Esophagus (tissue), 2 donors: Measurements from ENCODE around the gene OR56A4. TPM values are rescaled to one million over a fixed set of nuclear protein-coding genes. Genes with fewer than 3 reads are reported as not detected.

ENCODE experiments used
- H3K27ac ChIP-seq, 2 donors: one replicate each; pipeline ENCODE4 v1.5.1; 2013; ENCODE audit warnings: low read depth in 2 of 2, mild to moderate bottlenecking in 2 of 2, inconsistent platforms in 1 of 2, low read length in 1 of 2, moderate library complexity in 1 of 2
- H3K27me3 ChIP-seq, 2 donors: one replicate each; pipeline ENCODE4 v1.6.1; 2013; ENCODE audit warnings: low read length in 2 of 2, control low read depth in 1 of 2, mild to moderate bottlenecking in 1 of 2; ENCODE audit not compliant: insufficient read depth in 2 of 2, control insufficient read depth in 1 of 2
- H3K36me3 ChIP-seq, 2 donors: one replicate each; pipeline ENCODE4 v1.6.1; 2013; ENCODE audit warnings: low read length in 1 of 2; ENCODE audit not compliant: control insufficient read depth in 2 of 2, insufficient read depth in 2 of 2
- H3K4me1 ChIP-seq, 2 donors: one replicate each; pipeline ENCODE4 v1.6.1; 2013; ENCODE audit warnings: low read length in 1 of 2; ENCODE audit not compliant: control insufficient read depth in 2 of 2, insufficient read depth in 2 of 2
- H3K4me3 ChIP-seq, 2 donors: one replicate each; pipeline ENCODE4 v1.5.1; 2013; ENCODE audit warnings: low read length in 2 of 2, mild to moderate bottlenecking in 2 of 2, low read depth in 1 of 2, moderate library complexity in 1 of 2
- H3K9me3 ChIP-seq, 2 donors: one replicate each; pipeline ENCODE4 v1.6.1; 2013; ENCODE audit warnings: mild to moderate bottlenecking in 2 of 2, low read depth in 1 of 2, low read length in 1 of 2, moderate library complexity in 1 of 2; ENCODE audit not compliant: control insufficient read depth in 2 of 2, insufficient read depth in 1 of 2
- WGBS, 2 donors: extraction: QIAGEN DNeasy Blood & Tissue Kit; methylation state at CpG; one replicate each; pipeline ENCODE4 v1.1.7; 2013; 5-methylcytosine and 5-hydroxymethylcytosine counted together
- polyA plus RNA-seq, 2 donors: library from polyadenylated mRNA; stranded (reverse); fragments of 200-250 nt; gene quantifications; one replicate each; pipeline ENCODE4 v1.2.3, GENCODE V29; 2013
- donor health status: healthy with polysubstance abuse.
- donor health status: Bipolar disorder and iron deficiency.

Gene OR56A4
- polyA plus RNA-seq, 2 donors, result not detected

- Histone ChIP-seq H3K9me3 (peaks cover 0 to 3% of the 10 kb centered on the region in 2 donors), H3K4me1 (no peaks in the 10 kb centered on the region), H3K36me3 (no peaks in the 10 kb centered on the region)
Observed at GRCh38 chr11:6006395-6006794, 351 bp downstream of the OR56A4 start.

GRCh38 chr11:6002202-6002699 lies 4.5 kb downstream of the OR56A4 start:
- H3K9me3 ChIP-seq, result peaks cover 0 to 3% of the 10 kb centered on the region in 2 donors
- no peaks in the 10 kb centered on the region for H3K4me1 ChIP-seq
- no peaks in the 10 kb centered on the region for H3K27me3 ChIP-seq
- H3K4me3 ChIP-seq, result no peak overlapping the region
- H3K36me3 ChIP-seq, result no peaks in the 10 kb centered on the region
- H3K27ac ChIP-seq, result no peak overlapping the region
- WGBS, 2 donors, result 69 to 71% methylated on average over 7 of the region's 7 CpGs

More at GRCh38 chr11:6006395-6006794, 351 bp downstream of the OR56A4 start:
- no peaks in the 10 kb centered on the region for H3K27me3 ChIP-seq
- H3K27ac ChIP-seq, result no peak overlapping the region
- H3K4me3 ChIP-seq, result no peak overlapping the region

DNA sequence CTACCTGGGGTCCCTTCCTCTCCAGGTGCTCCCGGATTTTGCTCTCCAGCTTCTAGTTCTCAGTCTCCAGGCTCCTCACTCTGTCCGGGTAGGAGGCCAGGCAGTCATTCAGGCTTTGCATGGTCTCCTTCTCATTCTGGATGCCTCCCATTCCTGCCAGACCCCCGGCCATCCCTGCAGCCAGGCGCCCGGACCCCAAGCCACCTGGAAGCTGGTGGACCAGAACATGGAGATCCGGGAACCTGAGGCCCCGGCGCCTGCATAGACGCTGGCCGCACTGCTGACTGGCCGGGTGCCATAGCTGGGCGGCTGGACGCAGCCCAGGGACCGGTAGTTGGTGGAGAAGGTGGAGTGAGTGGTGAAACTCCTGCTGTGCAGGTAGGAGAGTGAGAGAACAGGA lies 12.0 kb downstream of the OR56A4 start:
- H3K27me3 ChIP-seq, result no peaks in the 10 kb centered on the region
- H3K27ac ChIP-seq, result no peak overlapping the region
- peaks cover 0 to 4% of the 10 kb centered on the region in 2 donors for H3K9me3 ChIP-seq
- H3K4me1 ChIP-seq, result no peaks in the 10 kb centered on the region
- H3K36me3 ChIP-seq, result no peaks in the 10 kb centered on the region
- WGBS, 2 donors, result 84 to 89% methylated on average over 14 of the region's 14 CpGs
- H3K4me3 ChIP-seq, result no peak overlapping the region

DNA sequence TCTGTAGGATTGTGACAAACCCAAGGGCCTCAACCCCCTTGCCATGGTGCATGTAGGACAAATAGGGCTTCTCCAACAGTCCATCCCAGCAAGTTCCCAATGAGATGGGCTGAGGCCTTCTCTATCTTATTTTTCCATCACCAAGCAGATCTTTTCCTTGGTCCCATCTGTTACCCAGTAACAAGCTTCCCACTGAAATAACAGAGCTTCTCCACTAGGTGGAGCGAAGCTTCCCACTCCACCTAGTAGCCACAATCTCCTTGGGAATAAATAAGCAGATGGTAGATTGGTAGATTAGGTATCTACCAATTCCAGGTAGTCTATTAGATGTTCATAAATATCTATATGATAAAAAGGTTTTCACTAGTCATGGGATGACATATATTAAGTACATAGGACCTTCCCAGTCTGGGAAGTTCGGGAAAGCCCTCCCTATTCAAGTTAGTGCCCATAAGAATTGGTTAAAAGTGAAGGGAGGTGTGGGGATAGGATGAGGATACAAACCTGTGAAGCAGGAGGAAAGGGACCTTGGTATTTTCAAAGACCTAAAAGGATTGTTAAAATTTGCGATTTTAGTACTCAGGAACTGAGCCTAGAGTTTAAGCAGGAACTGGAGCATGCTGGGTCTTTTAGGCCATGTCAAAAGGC lies 14.0 kb downstream of the OR56A4 start:
- Histone ChIP-seq H3K36me3 (no peaks in the 10 kb centered on the region), H3K4me3 (no peak overlapping the region), H3K4me1 (no peaks in the 10 kb centered on the region), H3K27ac (no peak overlapping the region), H3K27me3 (no peaks in the 10 kb centered on the region), H3K9me3 (peaks cover 0 to 4% of the 10 kb centered on the region in 2 donors)
- 46 to 49% methylated on average over 3 of the region's 3 CpGs for WGBS, 2 donors

DNA sequence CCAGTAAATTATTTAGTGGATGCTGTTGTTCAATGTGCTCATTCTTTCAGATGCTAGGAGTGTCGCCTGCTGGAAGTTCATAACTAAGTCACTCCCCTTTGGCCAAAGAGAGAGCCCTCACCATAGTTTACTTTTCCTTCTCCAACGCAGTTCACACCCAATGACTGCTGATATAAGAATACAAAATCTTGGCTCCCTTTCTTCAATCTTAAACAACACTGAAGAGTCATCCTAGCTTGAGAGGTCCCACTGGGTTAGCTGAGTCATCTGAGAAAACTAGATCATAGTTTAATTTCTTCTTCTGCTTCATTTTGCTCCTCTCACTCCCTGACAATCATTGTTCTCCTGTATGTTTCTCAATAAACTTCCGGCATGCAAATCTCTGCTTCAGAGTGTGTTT lies 14.6 kb downstream of the OR56A4 start:
- Histone ChIP-seq H3K27me3 (no peaks in the 10 kb centered on the region), H3K36me3 (no peaks in the 10 kb centered on the region), H3K9me3 (peaks cover 0 to 4% of the 10 kb centered on the region in 2 donors), H3K4me1 (no peaks in the 10 kb centered on the region), H3K27ac (no peak overlapping the region), H3K4me3 (no peak overlapping the region)
- 62 to 65% methylated on average over 3 of the region's 3 CpGs for WGBS, 2 donors

DNA sequence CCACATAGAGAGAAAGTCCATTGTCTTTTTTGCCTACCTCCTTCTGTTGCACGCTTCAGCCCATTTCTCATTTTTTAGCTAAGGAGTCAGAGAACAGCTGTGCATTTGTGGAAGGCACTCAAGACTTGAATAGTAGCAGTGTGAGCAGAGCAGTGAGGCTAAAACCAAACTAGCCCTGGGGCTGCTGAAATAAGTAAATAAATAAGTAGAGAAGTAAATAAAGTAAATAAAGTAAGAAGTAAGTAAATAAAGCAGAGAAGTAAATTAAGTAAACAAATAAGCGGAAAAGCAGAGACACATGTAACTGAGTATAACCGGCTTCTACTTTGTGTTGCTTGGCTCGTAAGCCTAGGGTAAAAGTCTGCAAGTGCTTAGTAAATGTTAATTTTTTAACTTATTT lies 17.5 kb downstream of the OR56A4 start:
- Histone ChIP-seq H3K4me1 (no peaks in the 10 kb centered on the region), H3K4me3 (no peak overlapping the region), H3K27ac (no peak overlapping the region), H3K9me3 (no peaks in the 10 kb centered on the region), H3K36me3 (no peaks in the 10 kb centered on the region), H3K27me3 (no peaks in the 10 kb centered on the region)
- whole genome bisulfite sequencing, 2 donors, result 63 to 68% methylated on average over 4 of the region's 4 CpGs

DNA sequence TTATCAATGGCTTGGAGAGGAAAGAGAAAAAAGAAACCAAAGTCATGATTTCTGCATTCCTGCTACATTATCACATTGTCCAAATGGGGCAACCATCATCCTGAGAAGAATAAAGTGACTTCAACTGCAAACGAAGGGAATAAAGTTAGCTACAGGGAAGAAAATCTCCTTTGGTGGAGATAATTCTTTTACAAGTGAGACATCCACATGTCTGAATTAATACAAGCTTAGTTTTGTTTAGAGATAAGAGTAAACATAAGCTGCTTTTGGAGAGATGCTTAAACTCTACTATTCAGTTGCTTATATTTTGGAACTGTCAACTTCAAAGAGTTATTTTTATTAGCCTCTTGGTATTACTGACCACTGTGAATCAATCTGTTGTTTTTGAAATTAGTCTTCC lies 19.9 kb downstream of the OR56A4 start, which contains the start of gene OR52L1:
TSS of gene OR52L1 (minus strand) at position 101 of the 400 bp plus-strand sequence. CDS start at position 46, 55 bp downstream.
- Histone ChIP-seq H3K4me3 (no peak within 1 kb of the TSS), H3K4me1 (no peaks in the 10 kb centered on the region), H3K27ac (no peak within 1 kb of the TSS), H3K27me3 (no peaks in the 10 kb centered on the region), H3K36me3 (no peaks in the 10 kb centered on the region), H3K9me3 (peaks cover 0 to 5% of the 10 kb centered on the region in 2 donors)
- 41 to 65% methylated on average over 1 of the region's 1 CpG for WGBS, 2 donors

GRCh38 chr11:5983443-5983842 lies 23.3 kb downstream of the OR56A4 start:
- Histone ChIP-seq H3K36me3 (no peaks in the 10 kb centered on the region), H3K4me1 (no peaks in the 10 kb centered on the region), H3K27ac (no peak overlapping the region), H3K27me3 (no peaks in the 10 kb centered on the region), H3K9me3 (peaks cover 0 to 7% of the 10 kb centered on the region in 2 donors), H3K4me3 (no peak overlapping the region)
- WGBS, 2 donors, result 35 to 38% methylated on average over 1 of the region's 1 CpG

DNA sequence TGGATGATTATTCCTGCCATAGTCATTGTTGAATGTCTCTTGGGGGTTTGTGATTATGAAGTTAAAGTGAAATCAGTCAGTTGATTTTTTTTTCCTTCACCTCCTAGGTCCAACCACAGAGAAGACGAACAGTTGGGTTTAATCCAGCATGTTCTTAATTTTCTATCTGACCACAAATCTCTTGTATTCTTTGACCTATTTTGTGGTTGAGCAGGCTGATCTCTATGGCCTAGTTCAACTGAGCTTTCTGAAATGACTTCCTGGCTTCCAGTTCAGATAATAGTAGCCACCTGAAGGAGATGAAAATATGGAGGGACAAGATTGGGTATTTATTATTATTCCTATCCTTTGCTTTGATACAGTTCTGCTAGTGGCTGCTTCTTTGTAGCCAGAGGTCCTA lies 33.2 kb downstream of the OR56A4 start:
- Histone ChIP-seq H3K36me3 (no peaks in the 10 kb centered on the region), H3K4me1 (no peaks in the 10 kb centered on the region), H3K27me3 (no peaks in the 10 kb centered on the region), H3K27ac (no peak overlapping the region), H3K4me3 (no peak overlapping the region), H3K9me3 (no peaks in the 10 kb centered on the region)
- 57 to 76% methylated on average over 1 of the region's 1 CpG for WGBS, 2 donors

DNA sequence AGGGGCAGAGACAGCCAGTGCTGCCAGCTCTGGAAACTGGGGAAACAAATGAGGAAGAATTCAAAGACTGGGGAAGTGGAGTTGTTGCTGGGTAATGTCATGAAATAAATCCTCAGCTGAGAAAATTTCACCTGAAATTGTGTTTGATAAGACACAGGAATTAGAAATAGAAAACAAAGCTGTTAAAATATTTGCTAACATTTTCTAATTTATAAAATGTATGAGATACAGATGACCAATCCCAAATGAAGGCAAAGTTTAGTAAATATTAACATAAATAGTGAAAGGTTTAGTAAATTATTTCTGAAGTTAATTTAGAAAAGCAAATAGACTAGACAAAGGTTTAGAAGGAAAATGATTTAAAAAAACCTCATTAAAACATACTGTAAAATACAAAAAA lies 38.4 kb downstream of the OR56A4 start, which contains the start of gene OR56A5:
TSS of gene OR56A5 (minus strand) at position 101 of the 400 bp plus-strand sequence. CDS start at position 101, 0 bp downstream.
- no peak within 1 kb of the TSS for H3K27ac ChIP-seq
- H3K4me3 ChIP-seq, result no peak within 1 kb of the TSS

More for the DNA sequence above, 38.4 kb downstream of the OR56A4 start, which contains the start of gene OR56A5:
- Histone ChIP-seq H3K9me3 (no peaks in the 10 kb centered on the region), H3K4me1 (no peaks in the 10 kb centered on the region), H3K27me3 (no peaks in the 10 kb centered on the region), H3K36me3 (no peaks in the 10 kb centered on the region)
